GM19467 (cell line): ENCODE results near the gene CHD6.

Source experiments
- ATAC-seq: cut with Tn5 transposase; IDR thresholded peaks from one replicate; pipeline ENCODE4 v1.9.1; 2021; ENCODE audit warnings: mild to moderate bottlenecking, moderate library complexity; ENCODE audit not compliant: unreplicated experiment

CHD6 gene

GRCh38 chr20:41510224-41510623 lies 108.0 kb downstream of the CHD6 start:
- ATAC-seq: no peak

- no peak for ATAC-seq
Measured at GRCh38 chr20:41509316-41510200, 108.6 kb downstream of the CHD6 start.

GRCh38 chr20:41508335-41508734 lies 109.8 kb downstream of the CHD6 start:
- ATAC-seq: no peak

- ATAC-seq: no peak
Measured at GRCh38 chr20:41507851-41508250, 110.3 kb downstream of the CHD6 start.

- ATAC-seq: no peak
Measured at GRCh38 chr20:41507436-41507835, 110.7 kb downstream of the CHD6 start.

GRCh38 chr20:41506192-41506915 lies 111.8 kb downstream of the CHD6 start:
- ATAC-seq: no peak

GRCh38 chr20:41505184-41505583 lies 113.0 kb downstream of the CHD6 start:
- no peak for ATAC-seq

- ATAC-seq: no peak
Measured at GRCh38 chr20:41501376-41501775, 116.8 kb downstream of the CHD6 start.

- ATAC-seq: no peak
Measured at GRCh38 chr20:41499961-41500725, 118.0 kb downstream of the CHD6 start.

GRCh38 chr20:41499064-41499463 lies 119.1 kb downstream of the CHD6 start:
- ATAC-seq: no peak

GRCh38 chr20:41497186-41497895 lies 120.8 kb downstream of the CHD6 start:
- no peak for ATAC-seq

- ATAC-seq: no peak
Measured at GRCh38 chr20:41494451-41494850, 123.7 kb downstream of the CHD6 start.

- ATAC-seq: no peak
Measured at GRCh38 chr20:41483553-41483930, 134.6 kb downstream of the CHD6 start.

GRCh38 chr20:41482647-41483552 lies 135.3 kb downstream of the CHD6 start:
- ATAC-seq: no peak

- no peak for ATAC-seq
Measured at GRCh38 chr20:41480054-41480770, 138.0 kb downstream of the CHD6 start.

- ATAC-seq: no peak
Measured at GRCh38 chr20:41479113-41479512, 139.1 kb downstream of the CHD6 start.

GRCh38 chr20:41478026-41478425 lies 140.2 kb downstream of the CHD6 start:
- ATAC-seq: no peak

GRCh38 chr20:41476446-41476845 lies 141.7 kb downstream of the CHD6 start:
- ATAC-seq: no peak

GRCh38 chr20:41476013-41476441 lies 142.2 kb downstream of the CHD6 start:
- ATAC-seq: no peak
